Left lobe of liver (tissue), 2 donors: ENCODE measurements around the gene GLB1L3. TPM values are rescaled to one million over a fixed set of nuclear protein-coding genes. Genes with fewer than 3 reads are reported as not detected.
A peak's percentile ranks its signal among the peaks of the same experiment; 100 is the strongest.
"Not testable (repeated sequence)": the region's sequence is repeated elsewhere in the genome, so short reads cannot be mapped to it uniquely, and the experiment has no call there.

Source experiments
- ATAC-seq: fragments of 200-7000 bp; cut with Tn5 transposase; one replicate; pipeline ENCODE4 v1.9.1; 2020; ENCODE audit warnings: mild to moderate bottlenecking, moderate library complexity
- DNase-seq: peaks from one replicate; pipeline ENCODE4 v3.0.0-alpha.2; 2020; ENCODE audit warnings: low spot score
- total RNA-seq: library from RNA; stranded (reverse); gene quantifications from one replicate; pipeline ENCODE4 v1.2.1, GENCODE V29; 2021
- donor health status: DM: no; HTN: no; CAD: no; lungs with moderate emphysema.
- donor health status: DM: no; HTN: yes; CAD: no.

The GLB1L3 gene
- total RNA-seq, 1 donor from 2014 or later = 0.10 TPM

DNA sequence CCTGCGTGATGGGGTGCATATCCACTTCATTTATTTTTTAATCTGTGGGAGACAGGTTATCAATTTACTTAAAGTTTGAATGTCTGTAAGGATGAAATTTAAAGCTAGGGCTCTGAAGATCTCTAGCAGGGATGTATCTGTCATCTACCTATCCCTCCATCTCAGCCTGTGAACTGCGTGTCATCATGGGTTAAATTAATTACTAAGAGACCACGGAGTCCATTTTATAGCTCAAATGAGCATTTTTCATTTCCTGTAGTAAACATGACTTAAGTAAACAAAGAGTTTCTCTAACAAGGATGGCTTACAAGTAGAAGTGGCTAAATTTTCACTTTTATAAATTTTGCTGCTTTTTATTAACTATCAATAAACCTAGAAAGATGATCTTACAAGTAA lies 2.9 kb upstream of the GLB1L3 start:
- ATAC-seq = no peak
- no peak for DNase-seq

DNA sequence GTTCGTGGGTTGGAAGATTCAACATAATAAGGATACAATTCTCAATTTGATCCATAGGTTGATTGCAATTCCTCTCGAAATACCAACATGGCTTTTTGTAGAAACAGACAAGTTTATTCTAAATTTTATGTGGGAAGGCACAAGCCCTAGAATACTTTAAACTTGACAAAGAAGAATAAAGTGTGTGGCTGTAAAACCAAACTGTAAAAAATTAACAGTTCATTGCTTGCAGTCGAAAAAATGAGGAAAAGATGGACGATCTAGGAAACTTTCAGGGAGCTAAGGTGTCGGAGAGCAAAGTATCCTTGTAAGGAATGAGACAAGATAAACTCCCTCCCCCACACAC lies 1.0 kb upstream of the GLB1L3 start:
- no peak for ATAC-seq
- DNase-seq = no peak

DNA sequence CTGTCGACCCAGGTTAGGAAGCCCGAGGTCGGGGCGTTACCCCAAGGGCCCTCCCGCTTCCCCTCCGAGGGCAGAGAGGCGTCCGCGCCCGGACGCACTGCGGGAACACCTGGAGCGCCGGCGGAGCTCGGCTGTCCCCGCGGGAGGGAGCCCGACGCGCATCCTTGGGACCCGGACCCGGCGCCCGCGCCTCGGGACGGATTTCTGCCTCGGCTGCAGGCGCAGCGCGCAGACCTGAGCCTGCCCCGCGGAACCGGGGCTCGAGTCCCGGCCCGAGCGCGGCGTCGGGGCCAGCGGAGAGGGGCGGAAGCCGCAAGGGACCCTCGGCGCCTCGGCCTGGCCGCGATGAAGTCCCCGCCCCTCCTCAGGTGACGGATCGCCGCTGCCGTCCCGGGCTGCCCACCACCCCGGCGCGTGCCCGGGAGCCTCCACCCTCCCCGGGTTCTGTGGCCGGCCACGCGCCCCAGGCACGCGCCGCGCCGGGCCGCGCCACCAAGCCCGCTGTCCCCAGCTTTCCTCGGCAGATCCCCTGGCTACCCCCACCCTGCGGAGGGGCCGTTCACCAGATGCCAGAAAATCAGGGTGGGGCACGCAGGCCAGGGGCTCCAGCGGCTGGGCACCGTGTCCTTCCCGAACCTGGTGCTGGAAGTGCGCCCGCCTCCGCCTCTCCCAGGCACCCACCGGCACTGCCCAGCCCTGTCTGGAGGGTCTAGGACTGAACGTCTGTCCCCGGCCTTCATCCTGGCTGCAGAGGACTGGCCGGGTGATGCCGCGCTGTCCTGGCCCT lies 410 bp downstream of the GLB1L3 start:
- ATAC-seq = peak; percentile 20
- DNase-seq = peak; percentile 33

DNA sequence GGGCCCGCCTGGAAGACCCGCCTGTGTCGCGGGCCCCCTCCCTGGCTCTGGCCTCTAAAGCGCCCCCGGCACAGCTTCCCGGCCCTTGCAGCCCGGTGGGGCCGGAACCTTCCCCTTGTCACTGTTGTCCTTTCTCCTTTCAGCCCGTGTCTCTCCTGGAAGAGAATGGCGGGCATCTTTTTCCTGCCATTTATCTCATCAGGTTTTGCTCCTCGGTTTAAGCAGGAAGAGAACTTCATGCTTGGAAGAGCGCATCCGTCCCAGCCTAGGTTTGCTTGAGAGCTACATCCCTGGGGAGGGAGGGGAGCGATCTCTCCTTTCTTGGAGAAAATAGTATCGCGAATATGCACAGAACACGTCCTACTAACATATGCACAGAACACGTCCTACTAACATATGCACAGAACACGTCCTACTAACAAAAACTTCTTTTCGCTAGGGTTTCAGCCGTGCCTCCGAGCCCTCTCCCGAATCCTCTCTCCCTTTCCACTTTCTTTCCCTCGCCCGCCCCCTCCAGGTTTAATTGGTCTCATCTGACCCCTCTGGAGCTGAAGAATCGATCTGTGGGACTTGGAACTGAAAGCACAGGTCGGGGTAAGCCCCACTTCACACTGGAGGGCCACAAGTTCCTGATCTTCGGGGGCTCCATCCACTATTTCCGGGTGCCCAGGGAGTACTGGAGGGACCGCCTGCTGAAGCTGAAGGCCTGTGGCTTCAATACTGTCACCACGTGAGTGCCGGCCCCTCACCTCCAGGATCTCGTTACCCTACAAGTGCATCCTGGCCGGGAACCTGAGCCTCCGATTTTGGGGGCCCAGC lies 1.2 kb downstream of the GLB1L3 start:
- no peak for ATAC-seq
- peak; percentile 34 for DNase-seq

DNA sequence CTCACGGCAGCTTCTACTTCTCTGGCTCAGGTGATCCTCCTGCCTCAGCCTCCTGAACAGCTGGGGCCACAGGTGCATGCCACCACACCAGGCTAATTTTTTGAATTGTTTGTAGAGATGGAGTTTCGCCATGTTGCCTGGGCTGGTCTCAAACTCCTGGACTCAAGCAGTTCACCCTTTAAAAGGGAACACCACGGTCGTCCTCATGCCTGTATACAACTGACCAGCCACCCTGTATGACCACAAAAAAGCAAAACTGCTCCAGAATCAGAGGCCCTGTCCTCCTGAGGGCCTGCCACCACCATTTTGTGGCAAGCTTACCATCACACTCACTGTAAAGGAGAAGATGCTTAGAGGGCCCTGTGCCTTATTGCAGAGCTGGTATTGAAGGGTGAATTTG lies 2.2 kb downstream of the GLB1L3 start:
- peak; percentile 8 for DNase-seq

DNA sequence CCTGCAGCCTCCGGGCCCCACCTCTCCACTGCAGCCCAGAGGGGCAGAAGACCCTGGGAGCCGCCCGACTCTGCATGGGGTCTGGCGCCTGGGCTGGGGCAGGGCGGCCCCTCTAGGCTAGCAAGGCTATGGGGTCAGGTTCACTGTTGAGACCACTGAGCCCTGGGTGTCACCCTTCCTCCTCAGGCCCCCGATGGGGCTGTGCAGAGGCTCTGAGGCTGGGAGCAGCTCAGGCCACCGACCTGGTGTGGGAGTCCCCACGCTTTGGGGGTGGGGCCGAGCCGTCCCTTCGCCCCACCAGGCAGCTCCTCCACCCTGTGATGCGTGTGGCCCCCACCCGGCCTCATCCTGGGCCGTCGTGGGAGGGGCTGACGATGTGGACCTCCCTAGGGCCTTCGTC lies 5.5 kb downstream of the GLB1L3 start:
- not testable (repeated sequence) for ATAC-seq, DNase-seq

More for the DNA sequence above, 2.2 kb downstream of the GLB1L3 start:
- ATAC-seq = no peak

DNA sequence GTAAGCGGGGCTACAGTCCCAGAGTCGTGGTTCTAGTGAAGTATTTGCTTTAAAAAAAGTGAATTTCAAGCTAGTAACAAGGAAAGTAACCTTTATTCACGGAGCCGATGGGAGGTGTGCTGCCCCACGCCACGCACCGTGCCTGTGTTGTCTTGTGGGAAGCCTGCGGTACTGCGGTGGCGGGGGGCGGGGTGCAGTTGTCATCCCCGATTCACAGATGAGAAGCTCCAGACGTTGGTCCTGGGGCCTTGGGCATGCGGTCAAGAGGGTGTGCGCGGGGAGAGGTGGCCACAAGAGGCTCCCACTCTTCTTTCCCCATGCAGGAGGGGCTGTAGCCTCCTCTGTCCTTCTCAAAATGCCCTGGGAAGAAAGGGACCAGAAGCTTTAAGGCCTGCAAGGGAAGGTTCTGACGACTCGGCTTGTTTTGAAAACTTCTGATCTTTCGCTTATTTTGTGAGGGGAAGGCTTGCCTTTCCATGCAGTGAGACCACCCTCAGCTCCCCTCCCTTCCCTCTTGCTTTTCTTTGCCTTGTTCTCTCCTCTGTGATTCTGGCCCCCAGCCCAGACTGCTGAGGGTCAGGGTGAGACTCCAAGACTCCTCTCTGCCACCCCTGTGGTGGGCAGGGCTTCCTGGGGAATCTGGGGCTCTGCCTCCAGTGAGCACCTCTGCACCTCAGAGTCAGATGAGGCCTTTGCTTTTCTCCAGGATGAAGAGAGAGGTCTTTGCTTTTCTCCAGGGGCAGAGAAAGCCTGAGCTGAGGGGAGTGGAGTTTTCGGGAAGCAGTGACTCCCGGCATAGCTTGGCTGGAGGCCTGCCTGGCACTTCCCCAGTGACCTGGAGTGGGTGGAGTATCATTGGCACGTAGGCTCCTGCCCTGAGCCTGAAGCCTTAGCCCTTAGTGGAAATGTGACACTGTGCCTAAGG lies 6.2 kb downstream of the GLB1L3 start:
- DNase-seq = peak; percentile 74
- peak; percentile 99 for ATAC-seq

DNA sequence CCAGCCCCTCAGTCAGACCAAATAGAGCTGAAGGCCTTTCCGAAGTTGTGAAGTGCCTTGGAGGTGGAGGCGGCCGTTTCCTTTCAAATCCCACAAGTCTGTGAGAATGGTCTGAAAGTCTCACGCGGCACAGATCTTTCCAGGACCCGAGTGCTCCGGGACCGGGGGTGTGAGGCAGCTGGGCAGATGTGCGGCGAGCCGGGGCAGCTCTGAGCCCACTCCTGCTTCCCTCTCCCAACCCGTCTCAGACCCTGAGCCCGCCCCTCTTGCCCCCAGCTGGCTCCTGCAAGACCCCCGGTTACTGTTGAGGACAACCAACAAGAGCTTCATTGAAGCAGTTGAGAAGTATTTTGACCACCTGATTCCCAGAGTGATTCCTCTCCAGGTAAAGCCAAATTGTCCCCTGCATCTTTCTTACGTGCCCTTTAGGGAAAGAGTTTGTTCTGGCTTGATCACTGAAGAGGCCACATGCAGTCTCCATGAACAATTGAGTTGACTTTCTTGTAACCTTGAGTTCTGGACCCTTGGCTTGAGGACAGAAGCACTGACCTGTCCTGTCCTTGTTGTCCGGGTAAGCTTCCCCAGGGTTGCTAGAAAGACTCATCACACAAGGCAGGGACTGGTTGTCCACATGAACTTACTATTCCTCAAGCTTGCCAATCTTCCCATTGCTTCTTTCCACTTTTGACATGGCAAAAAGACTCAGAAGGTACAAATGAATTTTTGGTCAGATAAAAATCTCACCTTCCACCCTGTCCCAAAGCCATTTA lies 7.5 kb downstream of the GLB1L3 start:
- no peak for DNase-seq
- ATAC-seq = no peak

DNA sequence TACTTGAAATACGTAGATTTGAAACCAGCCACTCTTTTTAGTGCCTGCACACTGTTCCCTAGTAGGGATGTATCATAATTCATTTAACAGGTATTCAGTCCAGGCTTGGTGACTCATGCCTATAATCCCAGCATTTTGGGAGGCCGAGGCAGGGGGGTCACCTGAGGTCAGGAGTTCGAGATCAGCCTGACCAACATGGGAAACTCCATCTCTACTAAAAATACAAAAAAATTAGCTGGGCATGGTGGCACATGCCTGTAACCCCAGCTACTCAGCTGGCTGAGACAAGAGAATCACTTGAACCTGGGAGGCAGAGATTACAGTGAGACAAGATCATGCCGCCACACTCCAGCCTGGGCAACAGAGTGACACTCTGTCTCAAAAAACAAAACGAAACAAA lies 8.2 kb downstream of the GLB1L3 start:
- not testable (repeated sequence) for DNase-seq, ATAC-seq

DNA sequence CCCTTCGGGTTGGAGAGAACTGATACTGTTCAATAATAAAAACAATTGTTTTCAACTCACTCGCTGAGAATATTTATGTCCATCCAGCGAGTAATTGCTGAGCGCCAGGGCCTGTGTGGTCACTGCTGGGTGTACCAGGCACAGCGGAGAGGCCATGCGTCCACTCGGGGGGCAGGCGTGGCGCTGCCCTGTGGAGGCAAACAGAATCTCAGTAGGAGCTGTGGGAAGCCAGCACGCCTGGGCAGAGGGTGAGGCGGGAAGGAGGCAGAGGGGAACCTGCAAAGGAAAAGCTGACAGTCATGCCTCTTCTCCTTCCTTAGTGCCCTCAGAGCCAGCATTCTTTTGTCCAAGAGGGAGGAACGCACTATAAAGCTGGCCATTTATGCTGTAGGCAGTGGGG lies 11.4 kb downstream of the GLB1L3 start:
- no peak for ATAC-seq
- no peak for DNase-seq

DNA sequence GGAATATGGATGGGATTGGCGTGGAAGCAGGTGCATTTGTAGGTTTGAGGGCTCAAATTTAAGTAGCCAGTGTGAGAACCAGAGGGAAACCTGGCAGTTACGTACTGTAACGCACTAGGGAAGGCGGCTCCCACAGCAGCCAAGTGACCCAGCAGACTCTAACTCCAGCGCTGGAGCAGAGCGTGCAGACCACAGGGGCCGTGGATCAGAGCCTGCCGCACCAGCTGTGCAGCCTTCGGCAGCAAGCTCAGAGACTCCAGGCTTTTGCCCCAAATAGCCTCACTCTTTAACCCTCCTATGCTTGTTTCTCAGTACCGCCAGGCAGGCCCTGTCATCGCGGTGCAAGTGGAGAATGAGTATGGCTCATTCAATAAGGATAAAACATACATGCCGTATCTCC lies 12.3 kb downstream of the GLB1L3 start:
- ATAC-seq (no peak), DNase-seq (no peak)

DNA sequence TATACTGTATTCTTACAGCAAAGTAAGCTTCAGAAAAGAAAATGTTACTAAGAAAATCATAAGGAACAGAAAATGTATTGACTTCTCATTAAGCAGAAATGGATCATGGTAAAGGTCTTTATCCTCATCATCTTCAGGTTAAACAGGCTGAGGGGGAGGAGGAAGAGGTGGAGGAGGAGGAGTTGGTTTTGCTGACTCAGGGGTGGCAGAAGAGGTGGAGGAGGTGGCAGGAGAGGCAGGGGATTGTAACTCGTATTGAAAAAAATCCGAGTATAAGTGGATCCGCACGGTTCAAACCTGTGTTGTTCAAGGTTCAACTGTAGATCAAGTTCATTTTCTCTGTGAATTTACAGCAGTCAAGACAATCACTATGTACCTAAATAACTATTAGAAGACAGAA lies 13.0 kb downstream of the GLB1L3 start:
- DNase-seq = no peak
- no peak for ATAC-seq

DNA sequence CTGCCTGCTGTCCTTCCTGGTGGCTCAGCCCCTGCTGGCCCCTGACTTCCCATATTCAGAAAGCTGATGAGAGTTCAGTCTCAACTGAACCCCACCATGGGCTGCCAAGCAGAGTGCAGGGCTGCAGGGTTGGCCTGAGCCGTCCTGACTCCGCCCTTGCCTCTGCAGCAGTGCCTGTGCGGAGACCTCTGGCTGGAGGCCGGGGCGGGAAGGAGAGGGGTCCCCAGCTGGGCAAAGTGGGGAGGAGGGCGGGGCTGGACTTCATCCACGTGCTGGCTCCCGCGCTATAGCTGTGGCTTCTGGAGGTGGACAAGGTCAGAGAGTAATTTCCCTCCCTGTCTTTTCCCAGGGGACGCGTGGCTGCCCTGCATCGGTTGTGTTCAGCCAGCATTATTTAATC lies 13.6 kb downstream of the GLB1L3 start:
- no peak for ATAC-seq
- no peak for DNase-seq

DNA sequence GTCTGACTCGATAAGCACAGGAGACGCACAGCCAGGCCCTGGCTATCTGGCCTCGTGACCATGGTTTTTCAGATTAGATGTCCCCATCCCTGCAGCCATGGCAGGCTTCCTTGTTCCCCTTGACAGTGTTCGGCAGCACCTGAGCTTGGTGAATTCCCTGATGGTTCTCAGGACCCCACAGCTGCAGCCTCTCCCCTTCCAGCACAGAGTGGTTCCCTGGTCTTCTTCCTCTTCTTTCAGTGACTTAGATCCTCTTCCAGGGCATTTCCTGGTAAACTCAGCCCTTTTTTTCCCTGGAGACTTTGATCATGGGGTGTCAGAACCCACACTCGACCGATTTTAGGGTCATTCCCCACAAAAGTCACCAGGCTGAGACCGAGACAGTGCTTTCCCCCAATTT lies 14.5 kb downstream of the GLB1L3 start:
- ATAC-seq (no peak), DNase-seq (no peak)

DNA sequence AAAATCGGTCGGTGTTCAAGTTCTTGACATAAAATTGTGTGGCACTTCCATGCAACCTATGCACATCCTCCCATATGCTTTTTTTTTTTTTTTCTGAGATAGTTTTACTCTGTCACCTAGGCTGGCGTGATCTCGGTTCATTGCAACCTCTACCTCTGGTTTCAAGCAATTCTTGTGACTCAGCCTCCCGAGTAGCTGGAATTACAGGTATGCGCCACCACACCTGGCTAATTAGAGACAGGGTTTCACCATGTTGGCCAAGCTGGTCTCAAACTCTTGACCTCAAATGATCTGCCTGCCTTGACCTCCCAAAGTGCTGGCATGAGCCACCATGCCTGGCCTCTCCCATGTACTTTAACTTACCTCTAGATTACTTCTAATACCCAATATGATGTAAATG lies 15.0 kb downstream of the GLB1L3 start:
- no peak for ATAC-seq
- no peak for DNase-seq

DNA sequence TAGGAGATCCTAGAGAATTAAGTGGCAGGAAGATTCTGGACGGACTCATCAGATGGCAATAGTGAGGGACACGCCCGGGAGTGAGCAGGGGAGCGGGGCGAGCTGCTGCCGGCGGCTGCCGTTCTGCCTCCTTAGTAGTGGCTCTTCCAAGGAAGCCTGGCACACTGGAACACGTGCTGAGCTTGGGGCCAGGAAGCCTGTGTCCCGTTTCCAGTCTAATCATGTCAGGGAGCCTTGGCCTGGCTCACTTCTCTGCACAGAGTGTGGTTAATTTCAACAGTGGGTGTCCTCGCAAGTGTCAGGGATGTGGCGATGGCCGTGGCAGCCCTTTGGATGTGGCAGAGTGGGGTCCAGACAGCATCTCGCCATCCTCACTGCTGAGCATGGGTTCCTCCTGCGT lies 16.5 kb downstream of the GLB1L3 start:
- no peak for ATAC-seq
- no peak for DNase-seq

DNA sequence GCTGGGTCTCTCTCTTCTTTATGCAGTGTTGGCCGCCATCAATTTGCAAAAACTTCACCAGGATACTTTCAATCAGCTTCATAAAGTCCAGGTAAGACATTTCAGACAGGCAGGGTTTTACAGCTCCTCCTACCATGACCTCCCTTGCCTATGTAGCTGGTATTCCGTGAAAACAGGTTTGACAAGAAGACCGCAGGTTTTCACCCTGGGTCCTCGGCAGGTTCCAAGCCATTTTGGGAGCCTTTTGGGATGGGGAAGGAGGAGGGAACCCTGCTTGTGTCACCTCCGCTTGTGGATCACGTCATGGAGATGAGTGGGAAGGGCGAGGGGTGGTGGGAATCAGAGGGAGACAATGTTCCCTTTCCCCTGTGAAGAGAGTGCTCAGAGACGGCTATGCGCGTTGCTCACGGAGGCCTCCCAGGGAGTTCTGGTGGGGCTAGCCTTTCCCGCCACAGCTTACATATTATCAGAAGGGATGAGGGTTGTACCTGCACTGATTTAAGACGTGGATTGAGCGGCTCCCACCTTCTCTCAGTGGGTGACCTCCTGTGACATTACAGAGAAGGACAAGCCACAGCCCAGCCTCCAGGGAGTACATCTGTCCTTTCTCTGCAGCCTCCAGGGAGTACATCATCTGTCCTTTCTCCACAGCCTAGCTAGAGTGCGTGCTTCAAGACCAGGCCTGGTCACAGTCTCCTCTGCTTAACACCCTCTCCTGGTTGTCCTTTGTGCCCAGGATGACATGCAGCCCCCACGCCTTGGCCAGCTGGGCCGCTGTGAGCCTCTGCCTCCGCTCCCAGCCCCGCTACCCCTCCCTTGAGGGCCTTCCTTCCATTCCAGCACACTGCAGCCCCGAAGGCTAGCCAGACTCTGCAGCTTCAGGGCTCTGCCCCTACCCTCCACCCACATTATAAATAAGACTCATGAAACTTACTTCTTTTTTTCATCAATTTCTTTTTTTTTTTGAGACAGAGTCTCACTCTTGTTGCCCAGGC lies 17.2 kb downstream of the GLB1L3 start:
- DNase-seq = no peak
- no peak for ATAC-seq

DNA sequence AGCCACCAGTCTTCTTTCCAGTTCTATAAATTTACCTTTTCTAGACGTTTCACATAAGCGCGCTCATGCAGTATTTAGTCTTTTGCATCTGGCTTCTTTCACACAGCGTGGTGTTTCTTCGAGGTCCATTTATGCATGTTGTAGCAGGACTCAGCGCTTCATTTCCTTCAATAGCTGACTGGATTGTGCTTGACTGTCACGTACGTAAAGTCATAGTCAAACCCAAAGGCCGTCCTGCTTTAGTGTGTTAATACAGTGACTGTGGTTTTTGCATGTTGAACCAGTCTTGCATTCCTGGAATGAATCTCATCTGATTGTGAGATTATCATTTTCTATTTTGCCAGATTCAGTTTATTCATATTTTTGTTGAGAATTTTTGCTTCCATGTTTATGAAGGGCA lies 18.5 kb downstream of the GLB1L3 start:
- ATAC-seq = no peak

DNA sequence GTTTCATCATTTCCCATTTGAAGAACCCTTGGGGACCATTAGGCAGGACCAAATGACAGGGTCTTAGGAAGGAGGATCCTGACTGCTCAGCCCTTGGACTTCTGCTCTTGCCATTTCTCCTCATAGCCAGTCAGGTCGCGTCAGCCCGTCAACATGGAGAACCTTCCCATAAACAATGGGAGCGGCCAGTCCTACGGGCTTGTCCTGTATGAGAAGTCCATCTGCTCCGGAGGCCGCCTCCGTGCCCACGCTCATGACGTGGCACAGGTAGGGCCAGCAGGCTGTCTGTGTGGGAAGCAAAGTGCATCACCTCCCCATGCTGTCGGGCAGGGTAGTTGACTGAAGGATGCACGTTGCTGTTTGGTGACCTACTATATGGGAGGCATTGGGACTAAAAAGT lies 36.0 kb downstream of the GLB1L3 start:
- DNase-seq = no peak

More for the DNA sequence above, 18.5 kb downstream of the GLB1L3 start:
- DNase-seq = no peak

More for the DNA sequence above, 36.0 kb downstream of the GLB1L3 start:
- no peak for ATAC-seq
